Activated CD8-positive, alpha-beta memory T cell treated with anti-CD3 and anti-CD28 coated beads, Interleukin-2, amount 50 U/mL, for 24 hours (primary cell): ENCODE data around the gene BFSP2.

Source experiments
- DNase-seq: peaks from one replicate; pipeline ENCODE4 v3.0.0-alpha.2; 2020; ENCODE audit errors: extremely low read depth

Gene BFSP2

GRCh38 chr3:133419151-133419909, 19.5 kb downstream of the BFSP2 start:
- DNase-seq: no peak

GRCh38 chr3:133424937-133425869, 25.3 kb downstream of the BFSP2 start:
- DNase-seq: no peak

- DNase-seq: no peak
Measured at GRCh38 chr3:133425898-133426297, 26.0 kb downstream of the BFSP2 start.

- DNase-seq: no peak
Measured at GRCh38 chr3:133426721-133427120, 26.9 kb downstream of the BFSP2 start.

GRCh38 chr3:133428552-133428951, 28.7 kb downstream of the BFSP2 start:
- no peak for DNase-seq

GRCh38 chr3:133429063-133429462, 29.2 kb downstream of the BFSP2 start:
- no peak for DNase-seq

GRCh38 chr3:133439563-133439962, 39.7 kb downstream of the BFSP2 start:
- no peak for DNase-seq

GRCh38 chr3:133440652-133441051, 40.8 kb downstream of the BFSP2 start:
- DNase-seq: no peak

- DNase-seq: no peak
Measured at GRCh38 chr3:133441867-133442270, 42.0 kb downstream of the BFSP2 start.

GRCh38 chr3:133442518-133442917, 42.7 kb downstream of the BFSP2 start:
- DNase-seq: no peak

GRCh38 chr3:133443649-133444422, 44.0 kb downstream of the BFSP2 start:
- no peak for DNase-seq

- no peak for DNase-seq
Measured at GRCh38 chr3:133444423-133444774, 44.5 kb downstream of the BFSP2 start.

- no peak for DNase-seq
Measured at GRCh38 chr3:133445108-133445507, 45.3 kb downstream of the BFSP2 start.

- DNase-seq: no peak
Measured at GRCh38 chr3:133447750-133448477, 48.1 kb downstream of the BFSP2 start.

GRCh38 chr3:133448478-133449122, 48.7 kb downstream of the BFSP2 start:
- DNase-seq: peak; percentile 4

- DNase-seq: no peak
Measured at GRCh38 chr3:133451309-133451708, 51.5 kb downstream of the BFSP2 start.

- no peak for DNase-seq
Measured at GRCh38 chr3:133452641-133453319, 52.9 kb downstream of the BFSP2 start.

GRCh38 chr3:133453383-133453782, 53.5 kb downstream of the BFSP2 start:
- no peak for DNase-seq

- DNase-seq: no peak
Measured at GRCh38 chr3:133455281-133455680, 55.4 kb downstream of the BFSP2 start.

- DNase-seq: no peak
Measured at GRCh38 chr3:133455960-133456359, 56.1 kb downstream of the BFSP2 start.
